ENCODE measurements around the gene UBE2D2. TPM values are rescaled to one million over a fixed set of nuclear protein-coding genes. Genes with fewer than 3 reads are reported as not detected.

Gene UBE2D2
- total RNA-seq: 10 to 100 TPM; 55.9 to 63.7 (median 58.5) TPM

DNA sequence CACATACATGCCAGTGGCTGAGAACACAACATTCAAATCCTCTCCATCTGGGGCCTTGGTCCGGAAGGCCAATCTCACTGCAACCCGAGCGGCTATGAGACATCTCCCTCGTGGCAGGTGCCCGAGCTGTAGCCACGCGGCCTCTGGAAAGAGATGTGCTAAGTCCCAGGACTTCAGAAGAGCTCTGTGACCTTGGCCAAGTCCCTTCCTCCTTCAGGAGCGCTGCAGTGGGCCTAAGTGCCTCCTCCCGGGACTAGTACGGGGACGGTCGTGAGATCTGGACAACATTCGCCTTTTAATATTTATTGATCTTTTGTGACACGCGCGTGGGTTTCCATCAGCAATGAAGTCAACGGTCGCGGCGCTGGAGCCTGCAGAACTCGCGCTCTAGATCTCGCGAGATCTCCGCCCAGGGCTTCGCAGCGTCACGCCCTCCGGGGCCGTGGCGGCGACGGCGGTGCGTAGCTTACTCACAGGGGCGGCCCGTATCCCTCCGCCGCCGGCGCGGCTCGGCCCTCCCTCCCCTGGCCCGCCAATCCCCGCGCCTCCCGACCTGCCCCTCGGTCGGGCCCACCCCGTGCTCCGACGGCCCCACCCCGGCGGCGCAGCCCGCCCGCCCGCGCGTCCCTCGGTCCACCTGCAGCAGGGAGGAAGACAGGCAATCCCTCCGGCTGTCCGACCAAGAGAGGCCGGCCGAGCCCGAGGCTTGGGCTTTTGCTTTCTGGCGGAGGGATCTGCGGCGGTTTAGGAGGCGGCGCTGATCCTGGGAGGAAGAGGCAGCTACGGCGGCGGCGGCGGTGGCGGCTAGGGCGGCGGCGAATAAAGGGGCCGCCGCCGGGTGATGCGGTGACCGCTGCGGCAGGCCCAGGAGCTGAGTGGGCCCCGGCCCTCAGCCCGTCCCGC lies at the start of gene UBE2D2:
UBE2D2 (plus strand) TSS at position 588 of the 903 bp plus-strand sequence. CDS start 453 bp downstream, outside the sequence.
- TF ChIP-seq, protein P1, sequence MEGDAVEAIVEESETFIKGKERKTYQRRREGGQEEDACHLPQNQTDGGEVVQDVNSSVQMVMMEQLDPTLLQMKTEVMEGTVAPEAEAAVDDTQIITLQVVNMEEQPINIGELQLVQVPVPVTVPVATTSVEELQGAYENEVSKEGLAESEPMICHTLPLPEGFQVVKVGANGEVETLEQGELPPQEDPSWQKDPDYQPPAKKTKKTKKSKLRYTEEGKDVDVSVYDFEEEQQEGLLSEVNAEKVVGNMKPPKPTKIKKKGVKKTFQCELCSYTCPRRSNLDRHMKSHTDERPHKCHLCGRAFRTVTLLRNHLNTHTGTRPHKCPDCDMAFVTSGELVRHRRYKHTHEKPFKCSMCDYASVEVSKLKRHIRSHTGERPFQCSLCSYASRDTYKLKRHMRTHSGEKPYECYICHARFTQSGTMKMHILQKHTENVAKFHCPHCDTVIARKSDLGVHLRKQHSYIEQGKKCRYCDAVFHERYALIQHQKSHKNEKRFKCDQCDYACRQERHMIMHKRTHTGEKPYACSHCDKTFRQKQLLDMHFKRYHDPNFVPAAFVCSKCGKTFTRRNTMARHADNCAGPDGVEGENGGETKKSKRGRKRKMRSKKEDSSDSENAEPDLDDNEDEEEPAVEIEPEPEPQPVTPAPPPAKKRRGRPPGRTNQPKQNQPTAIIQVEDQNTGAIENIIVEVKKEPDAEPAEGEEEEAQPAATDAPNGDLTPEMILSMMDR (IDR thresholded peaks at IDR 0.05; ENCODE audit: low read depth): no peak

DNA sequence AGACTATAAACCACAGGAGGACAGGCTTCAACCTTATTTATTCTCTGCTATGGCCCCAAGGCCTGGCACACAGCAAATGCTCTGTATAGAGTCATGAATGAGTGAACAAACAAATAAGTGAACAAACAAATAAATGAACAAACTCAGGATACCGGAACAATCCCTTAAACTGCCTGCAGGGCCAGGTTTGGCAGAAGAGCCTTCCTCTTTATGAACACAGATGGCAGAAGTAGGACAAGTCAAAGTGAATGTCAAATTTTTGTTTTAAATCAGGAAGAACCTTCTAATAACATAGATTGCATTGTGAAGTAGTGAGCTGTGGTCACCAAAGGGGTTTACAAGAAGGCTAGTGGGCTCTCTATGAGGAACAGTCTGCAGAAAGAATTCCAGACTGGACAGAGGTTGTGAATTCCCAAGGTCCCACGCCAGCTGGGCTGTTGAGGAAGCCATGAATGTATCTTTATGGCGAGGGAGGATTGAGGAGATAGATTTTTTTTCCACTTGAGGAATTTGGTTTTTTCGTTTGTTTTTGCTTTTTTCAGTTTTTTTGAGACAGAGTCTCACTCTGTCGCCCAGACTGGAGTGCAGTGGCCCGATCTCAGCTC lies 48.3 kb upstream of the UBE2D2 start:
- TF ChIP-seq, protein P1 (IDR thresholded peaks at IDR 0.05; ENCODE audit: low read depth): no peak

DNA sequence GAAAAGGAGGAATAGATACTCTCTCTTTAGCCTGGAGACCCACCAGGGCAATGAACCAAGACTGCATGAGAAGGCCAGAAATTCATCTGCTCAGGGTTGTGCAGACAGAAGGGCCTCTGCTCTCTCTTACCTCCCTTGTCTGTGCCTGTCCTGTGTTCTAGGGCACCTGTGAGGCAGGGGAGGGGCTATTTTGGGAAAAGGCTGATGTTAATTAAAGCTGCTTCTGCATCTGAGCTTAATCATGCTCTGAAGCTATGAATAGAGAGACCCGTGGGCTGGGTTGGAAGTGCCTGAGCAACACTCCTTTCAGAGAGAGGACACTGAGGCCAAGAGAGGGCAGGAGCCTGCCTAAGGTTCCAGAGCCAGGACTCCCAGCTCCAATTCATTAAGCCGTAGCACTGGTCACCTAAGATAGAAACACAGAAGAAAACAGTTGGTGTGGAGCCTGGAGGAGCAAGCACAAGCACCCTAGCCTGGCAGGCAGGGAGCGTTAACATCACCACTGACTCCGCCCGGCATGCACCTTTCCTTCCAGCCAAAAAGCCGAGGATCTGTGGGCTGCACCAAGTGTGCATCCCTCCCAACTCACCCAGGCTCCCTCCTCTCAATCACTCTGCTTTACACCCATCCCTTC lies 47.2 kb upstream of the UBE2D2 start:
- TF ChIP-seq, protein P1 (IDR thresholded peaks at IDR 0.05; ENCODE audit: low read depth): no peak

DNA sequence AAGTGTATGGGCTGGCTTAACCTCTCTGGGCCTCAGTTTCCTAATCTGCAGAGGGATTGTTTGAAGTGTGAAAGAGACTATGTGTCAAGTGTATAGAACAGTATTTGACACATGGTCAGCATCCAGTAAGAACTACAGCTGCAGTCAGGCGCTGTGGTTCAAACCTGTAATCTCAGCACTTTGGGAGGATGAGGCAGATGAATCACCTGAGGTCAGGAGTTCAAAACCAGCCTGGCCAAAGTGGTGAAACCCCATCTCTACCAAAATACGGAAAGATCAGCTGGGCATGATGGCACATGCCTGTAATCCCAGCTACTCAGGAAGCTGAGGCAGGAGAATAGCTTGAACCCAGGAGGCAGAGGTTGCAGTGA lies 46.7 kb upstream of the UBE2D2 start:
- TF ChIP-seq, protein P1 (IDR thresholded peaks at IDR 0.05; ENCODE audit: low read depth): no peak

DNA sequence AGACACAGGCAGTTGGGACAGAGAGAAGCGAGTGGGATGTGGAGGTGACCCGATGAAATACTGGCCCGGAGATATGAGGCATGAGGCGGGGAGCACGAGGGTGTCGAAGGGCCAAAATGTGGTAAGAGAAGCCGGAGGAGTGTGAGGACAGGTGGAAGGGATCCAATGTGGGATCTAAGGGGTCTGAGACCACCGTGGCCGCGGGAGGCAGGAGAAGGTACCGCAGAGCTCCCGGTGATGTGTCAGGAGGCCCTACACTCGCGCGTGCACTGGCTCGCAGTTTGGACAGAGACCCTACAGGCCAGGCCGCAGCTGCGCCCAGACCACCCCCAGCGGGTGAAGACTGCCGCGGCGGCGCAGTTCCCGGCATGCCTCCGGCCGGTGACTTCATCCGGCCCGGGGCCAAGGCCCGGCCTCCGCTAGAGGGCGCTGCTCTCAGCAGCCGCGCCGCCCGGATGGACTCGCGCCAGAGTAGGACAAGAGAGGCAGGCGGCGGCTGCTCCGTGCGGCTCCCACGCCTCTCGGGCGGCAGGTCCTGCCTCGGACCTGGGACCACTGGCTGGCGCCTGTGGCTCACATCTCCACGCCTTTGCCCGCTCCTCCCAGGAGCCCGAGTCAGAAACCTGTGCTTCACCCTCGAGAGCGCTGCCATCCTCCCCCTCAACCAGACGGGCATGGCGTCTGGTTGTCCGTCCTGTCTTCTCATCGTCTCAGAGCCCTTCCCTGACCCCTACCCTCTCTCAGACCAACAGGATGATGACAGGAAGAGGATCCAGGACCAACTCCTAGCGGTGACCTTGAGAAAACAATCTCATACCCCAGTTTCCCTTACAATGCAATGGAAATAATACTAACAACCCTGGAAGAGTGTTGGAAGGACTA lies 43.2 kb upstream of the UBE2D2 start:
- TF ChIP-seq, protein P1 (IDR thresholded peaks at IDR 0.05; ENCODE audit: low read depth): no peak

DNA sequence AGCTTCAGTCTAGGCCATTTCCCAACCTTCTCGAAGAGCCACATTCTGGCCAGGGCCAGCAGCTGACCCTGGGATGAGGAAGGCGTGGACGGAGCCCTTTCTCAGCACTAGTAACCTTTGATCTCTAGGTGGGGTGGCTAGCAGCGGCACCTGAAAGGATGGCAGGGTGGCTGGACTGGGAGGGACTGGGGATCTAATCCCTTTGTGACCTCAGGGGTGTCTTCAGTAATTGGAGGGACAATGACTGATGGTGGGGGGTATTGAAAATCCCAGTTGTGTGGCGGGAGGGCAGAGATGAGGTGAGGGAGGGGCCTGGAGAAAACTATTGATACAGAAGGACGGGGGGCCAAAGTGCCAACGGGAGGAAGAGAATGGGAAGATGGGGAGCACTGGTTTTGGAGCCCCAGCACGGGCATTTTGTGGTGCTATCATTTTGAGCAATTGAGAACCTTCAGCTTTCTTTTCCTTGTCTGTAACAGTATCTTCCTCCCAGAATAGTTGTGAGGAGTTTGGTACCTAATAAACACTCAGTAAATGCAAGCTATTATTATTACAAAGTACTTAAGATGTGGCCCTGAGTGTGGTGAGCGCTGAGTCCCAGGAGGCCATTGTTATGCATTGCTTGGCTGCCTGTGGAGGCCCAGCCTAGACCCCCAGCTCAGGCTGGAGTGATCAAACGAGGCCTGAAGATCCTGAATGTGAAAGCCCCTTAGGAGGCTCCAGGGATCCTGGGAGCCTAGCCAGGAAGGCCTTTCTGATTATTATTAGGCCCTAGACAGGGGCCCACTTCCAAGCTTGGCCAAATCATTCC lies 37.3 kb upstream of the UBE2D2 start:
- TF ChIP-seq, protein P1 (IDR thresholded peaks at IDR 0.05; ENCODE audit: low read depth): no peak

All from subcutaneous adipose tissue (tissue), 4 donors.